ENCODE results near the gene RCBTB2.
"Not testable (repeated sequence)": the region's sequence is repeated elsewhere in the genome, so short reads cannot be mapped to it uniquely, and the experiment has no call there.

RCBTB2 gene

DNA sequence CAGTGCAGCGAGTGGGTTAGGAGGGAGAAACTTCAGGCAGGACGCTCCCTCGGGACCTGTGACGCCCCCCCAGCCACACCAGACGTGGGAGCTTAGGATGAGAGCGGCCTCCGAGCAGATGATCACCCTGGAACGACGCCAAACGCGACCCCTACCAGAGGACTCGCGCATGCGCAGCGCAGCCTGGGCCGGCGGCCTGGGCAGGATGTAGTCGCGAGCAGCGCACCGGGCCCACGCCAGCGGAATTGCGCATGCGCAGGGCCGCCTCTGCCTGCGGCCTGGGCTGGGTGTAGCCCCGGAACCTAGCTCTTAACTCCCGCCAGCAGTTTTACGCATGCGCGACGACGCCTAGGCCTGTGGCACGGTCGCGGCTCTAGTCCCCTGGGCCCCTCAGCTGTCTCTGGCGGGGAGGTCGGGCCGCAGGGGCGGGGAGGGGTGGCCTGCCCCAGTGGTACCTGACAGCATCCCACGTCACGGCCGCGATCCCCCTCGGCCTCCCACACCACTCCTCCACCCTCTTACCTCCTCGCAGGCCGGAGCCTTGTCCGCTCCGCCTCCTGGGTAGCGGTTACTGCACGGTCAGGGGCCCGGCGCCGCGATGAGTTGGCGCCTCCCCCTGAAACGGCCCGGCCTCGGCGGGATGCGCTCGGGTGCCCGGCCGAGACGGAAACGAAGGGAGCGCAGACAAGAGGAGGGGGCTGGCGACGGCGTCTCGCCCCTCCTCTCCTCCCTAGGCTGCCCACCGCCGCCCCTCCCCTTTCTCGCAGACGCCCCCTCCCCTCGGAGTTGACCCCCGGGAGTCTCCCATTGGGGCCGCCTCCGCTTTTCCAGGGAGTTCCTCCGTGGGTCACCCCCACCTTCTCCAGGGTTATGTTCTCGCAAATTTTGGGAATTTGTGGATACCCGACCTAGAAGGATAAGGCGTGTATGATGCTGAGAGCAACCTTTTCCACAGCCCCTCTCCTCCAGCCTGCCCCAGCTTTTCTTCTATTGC lies at the start of gene RCBTB2:
TSS of gene RCBTB2 (minus strand) at position 575 of the 994 bp plus-strand sequence. CDS start 11,141 bp downstream, outside the sequence.
- Histone ChIP-seq H3K4me3 (ENCODE audit: low read length) (peak within 1 kb of the TSS; percentile 91), H3K27me3 (ENCODE audit: control insufficient read depth, insufficient read depth, low read length) (no peaks in the 10 kb centered on the region), H3K36me3 (ENCODE audit: control insufficient read depth, low read depth, low read length) (no peaks in the 10 kb centered on the region), H3K9me3 (ENCODE audit: control insufficient read depth, low read depth, low read length) (no peaks in the 10 kb centered on the region), H3K4me1 (ENCODE audit: control insufficient read depth, low read depth, low read length) (no peaks in the 10 kb centered on the region), H3K27ac (ENCODE audit: low read length) (peak within 1 kb of the TSS; percentile 77), H3K9ac (ENCODE audit: low read length) (peak within 1 kb of the TSS; percentile 87)

GRCh38 chr13:48582084-48582483 lies 49.2 kb upstream of the RCBTB2 start:
- no peak overlapping the region for H3K27ac ChIP-seq (ENCODE audit: low read length)
- no peaks in the 10 kb centered on the region for H3K9me3 ChIP-seq (ENCODE audit: control insufficient read depth, low read depth, low read length)
- no peak overlapping the region for H3K4me3 ChIP-seq (ENCODE audit: low read length)
- H3K4me1 ChIP-seq (ENCODE audit: control insufficient read depth, low read depth, low read length), result peaks cover 5% of the 10 kb centered on the region
- H3K27me3 ChIP-seq (ENCODE audit: control insufficient read depth, insufficient read depth, low read length), result no peaks in the 10 kb centered on the region
- H3K36me3 ChIP-seq (ENCODE audit: control insufficient read depth, low read depth, low read length), result no peaks in the 10 kb centered on the region
- H3K9ac ChIP-seq (ENCODE audit: low read length), result no peak overlapping the region

DNA sequence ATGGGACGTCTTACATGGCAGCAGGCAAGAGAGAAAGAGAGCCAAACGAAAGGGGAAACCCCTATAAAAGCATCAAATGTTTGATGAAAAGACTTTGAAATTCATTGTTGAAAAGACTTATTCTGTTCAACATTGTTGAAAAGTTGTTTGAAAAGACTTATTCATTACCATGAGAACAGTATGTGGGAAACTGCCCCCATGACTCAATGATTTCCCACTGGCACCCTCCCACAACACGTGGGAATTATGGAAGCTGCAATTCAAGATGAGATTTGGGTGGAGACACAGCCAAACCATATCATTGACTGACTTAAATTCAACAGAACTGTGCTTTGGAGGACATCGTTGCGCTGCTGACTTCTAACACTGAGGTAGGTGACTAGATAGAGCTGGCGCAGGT lies 48.0 kb upstream of the RCBTB2 start:
- Histone ChIP-seq H3K4me1 (ENCODE audit: control insufficient read depth, low read depth, low read length) (peaks cover 5% of the 10 kb centered on the region), H3K4me3 (ENCODE audit: low read length) (no peak overlapping the region), H3K9ac (ENCODE audit: low read length) (no peak overlapping the region), H3K27me3 (ENCODE audit: control insufficient read depth, insufficient read depth, low read length) (no peaks in the 10 kb centered on the region), H3K27ac (ENCODE audit: low read length) (no peak overlapping the region), H3K9me3 (ENCODE audit: control insufficient read depth, low read depth, low read length) (no peaks in the 10 kb centered on the region), H3K36me3 (ENCODE audit: control insufficient read depth, low read depth, low read length) (no peaks in the 10 kb centered on the region)

DNA sequence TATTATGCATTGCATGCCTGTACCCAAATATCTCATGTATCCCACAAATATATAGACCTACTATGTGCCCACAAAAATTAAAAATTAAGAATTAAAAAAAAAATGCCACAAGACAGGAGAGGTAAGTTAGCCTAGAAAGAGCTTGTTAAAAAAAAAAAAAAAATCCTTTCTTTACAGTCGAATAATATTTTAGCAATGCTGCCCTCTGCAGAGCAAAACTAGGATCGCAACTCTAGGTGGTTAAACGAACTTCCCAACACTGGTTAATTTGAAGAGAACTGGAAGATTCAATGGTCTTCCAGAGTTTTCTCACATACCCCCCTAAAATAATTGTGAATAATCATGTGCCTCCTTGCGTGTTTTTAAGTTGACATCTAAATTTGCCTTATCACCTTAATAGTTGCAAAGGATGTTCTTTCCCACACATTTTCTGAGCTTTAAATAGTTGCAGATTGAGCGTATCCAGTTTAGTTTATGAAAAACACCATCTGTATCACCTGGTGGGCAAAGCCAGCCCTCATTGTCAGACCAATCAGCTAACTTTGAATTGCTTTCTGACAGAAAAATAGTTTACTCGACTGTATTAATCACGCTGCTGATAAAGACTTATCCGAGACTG lies 47.4 kb upstream of the RCBTB2 start:
- no peak overlapping the region for H3K27ac ChIP-seq (ENCODE audit: low read length)
- H3K36me3 ChIP-seq (ENCODE audit: control insufficient read depth, low read depth, low read length), result no peaks in the 10 kb centered on the region
- H3K9ac ChIP-seq (ENCODE audit: low read length), result no peak overlapping the region
- H3K9me3 ChIP-seq (ENCODE audit: control insufficient read depth, low read depth, low read length), result no peaks in the 10 kb centered on the region
- H3K4me3 ChIP-seq (ENCODE audit: low read length), result no peak overlapping the region
- peaks cover 2% of the 10 kb centered on the region for H3K4me1 ChIP-seq (ENCODE audit: control insufficient read depth, low read depth, low read length)
- no peaks in the 10 kb centered on the region for H3K27me3 ChIP-seq (ENCODE audit: control insufficient read depth, insufficient read depth, low read length)

DNA sequence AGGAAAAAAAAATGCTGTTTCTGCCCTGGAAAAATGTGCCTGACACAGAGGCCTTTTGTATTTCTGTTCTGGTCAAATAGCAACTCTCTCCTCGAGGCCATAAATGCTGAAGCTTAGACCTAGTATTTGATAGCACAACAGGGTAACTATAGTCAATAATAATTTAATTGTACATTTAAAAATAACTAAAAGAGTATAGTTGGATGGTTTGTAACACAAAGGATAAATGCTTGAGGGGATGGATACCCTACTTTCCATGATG lies 47.0 kb upstream of the RCBTB2 start:
- not testable (repeated sequence) for H3K27me3 ChIP-seq (ENCODE audit: control insufficient read depth, insufficient read depth, low read length); H3K4me3 ChIP-seq (ENCODE audit: low read length); H3K4me1 ChIP-seq (ENCODE audit: control insufficient read depth, low read depth, low read length); H3K9me3 ChIP-seq (ENCODE audit: control insufficient read depth, low read depth, low read length); H3K27ac ChIP-seq (ENCODE audit: low read length); H3K9ac ChIP-seq (ENCODE audit: low read length); H3K36me3 ChIP-seq (ENCODE audit: control insufficient read depth, low read depth, low read length)

- no peak overlapping the region for H3K27ac ChIP-seq (ENCODE audit: low read length)
Observed at GRCh38 chr13:48579165-48579918, 46.5 kb upstream of the RCBTB2 start.

GRCh38 chr13:48578516-48579164 lies 45.8 kb upstream of the RCBTB2 start:
- Histone ChIP-seq H3K9ac (ENCODE audit: low read length) (no peak overlapping the region), H3K4me3 (ENCODE audit: low read length) (no peak overlapping the region), H3K27ac (ENCODE audit: low read length) (no peak overlapping the region)

More at GRCh38 chr13:48579165-48579918, 46.5 kb upstream of the RCBTB2 start:
- Histone ChIP-seq H3K9ac (ENCODE audit: low read length) (no peak overlapping the region), H3K4me3 (ENCODE audit: low read length) (no peak overlapping the region), H3K27me3 (ENCODE audit: control insufficient read depth, insufficient read depth, low read length) (no peaks in the 10 kb centered on the region), H3K9me3 (ENCODE audit: control insufficient read depth, low read depth, low read length) (no peaks in the 10 kb centered on the region), H3K36me3 (ENCODE audit: control insufficient read depth, low read depth, low read length) (no peaks in the 10 kb centered on the region), H3K4me1 (ENCODE audit: control insufficient read depth, low read depth, low read length) (no peaks in the 10 kb centered on the region)

DNA sequence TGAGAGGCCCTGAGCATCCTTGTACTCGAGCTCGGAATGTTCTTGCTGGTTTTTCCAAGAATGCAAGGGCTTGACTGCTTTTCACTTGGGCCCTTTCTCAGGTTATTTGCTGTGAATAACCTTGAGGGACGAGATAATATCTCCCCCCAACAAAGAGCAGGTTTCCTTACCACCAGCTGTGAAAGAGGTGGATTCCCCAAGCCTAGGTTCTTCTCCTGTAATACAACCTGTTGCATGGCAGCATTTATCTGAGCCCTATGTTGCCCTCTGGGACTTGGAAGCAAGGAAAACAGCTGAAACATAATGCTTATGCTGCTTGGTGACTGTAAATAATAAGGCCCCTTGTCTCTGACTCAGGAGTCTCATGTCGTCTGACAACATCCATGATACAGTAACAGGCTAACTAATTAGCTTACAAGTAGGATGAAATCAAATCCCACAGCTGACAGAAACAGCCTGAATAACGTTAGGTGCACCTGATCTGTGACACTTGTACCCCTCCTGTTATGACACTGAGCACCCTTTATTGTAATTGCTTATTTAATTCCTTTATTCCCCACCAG lies 43.6 kb upstream of the RCBTB2 start:
- no peaks in the 10 kb centered on the region for H3K27me3 ChIP-seq (ENCODE audit: control insufficient read depth, insufficient read depth, low read length)
- no peak overlapping the region for H3K9ac ChIP-seq (ENCODE audit: low read length)
- no peaks in the 10 kb centered on the region for H3K9me3 ChIP-seq (ENCODE audit: control insufficient read depth, low read depth, low read length)
- H3K4me1 ChIP-seq (ENCODE audit: control insufficient read depth, low read depth, low read length), result no peaks in the 10 kb centered on the region
- no peak overlapping the region for H3K27ac ChIP-seq (ENCODE audit: low read length)
- no peaks in the 10 kb centered on the region for H3K36me3 ChIP-seq (ENCODE audit: control insufficient read depth, low read depth, low read length)
- H3K4me3 ChIP-seq (ENCODE audit: low read length), result no peak overlapping the region

More at GRCh38 chr13:48578516-48579164, 45.8 kb upstream of the RCBTB2 start:
- Histone ChIP-seq H3K4me1 (ENCODE audit: control insufficient read depth, low read depth, low read length) (no peaks in the 10 kb centered on the region), H3K27me3 (ENCODE audit: control insufficient read depth, insufficient read depth, low read length) (no peaks in the 10 kb centered on the region), H3K36me3 (ENCODE audit: control insufficient read depth, low read depth, low read length) (no peaks in the 10 kb centered on the region), H3K9me3 (ENCODE audit: control insufficient read depth, low read depth, low read length) (no peaks in the 10 kb centered on the region)

GRCh38 chr13:48575031-48575430 lies 42.2 kb upstream of the RCBTB2 start:
- Histone ChIP-seq H3K27ac (ENCODE audit: low read length) (no peak overlapping the region), H3K27me3 (ENCODE audit: control insufficient read depth, insufficient read depth, low read length) (no peaks in the 10 kb centered on the region), H3K36me3 (ENCODE audit: control insufficient read depth, low read depth, low read length) (no peaks in the 10 kb centered on the region), H3K4me1 (ENCODE audit: control insufficient read depth, low read depth, low read length) (no peaks in the 10 kb centered on the region), H3K9ac (ENCODE audit: low read length) (no peak overlapping the region), H3K9me3 (ENCODE audit: control insufficient read depth, low read depth, low read length) (no peaks in the 10 kb centered on the region), H3K4me3 (ENCODE audit: low read length) (no peak overlapping the region)

DNA sequence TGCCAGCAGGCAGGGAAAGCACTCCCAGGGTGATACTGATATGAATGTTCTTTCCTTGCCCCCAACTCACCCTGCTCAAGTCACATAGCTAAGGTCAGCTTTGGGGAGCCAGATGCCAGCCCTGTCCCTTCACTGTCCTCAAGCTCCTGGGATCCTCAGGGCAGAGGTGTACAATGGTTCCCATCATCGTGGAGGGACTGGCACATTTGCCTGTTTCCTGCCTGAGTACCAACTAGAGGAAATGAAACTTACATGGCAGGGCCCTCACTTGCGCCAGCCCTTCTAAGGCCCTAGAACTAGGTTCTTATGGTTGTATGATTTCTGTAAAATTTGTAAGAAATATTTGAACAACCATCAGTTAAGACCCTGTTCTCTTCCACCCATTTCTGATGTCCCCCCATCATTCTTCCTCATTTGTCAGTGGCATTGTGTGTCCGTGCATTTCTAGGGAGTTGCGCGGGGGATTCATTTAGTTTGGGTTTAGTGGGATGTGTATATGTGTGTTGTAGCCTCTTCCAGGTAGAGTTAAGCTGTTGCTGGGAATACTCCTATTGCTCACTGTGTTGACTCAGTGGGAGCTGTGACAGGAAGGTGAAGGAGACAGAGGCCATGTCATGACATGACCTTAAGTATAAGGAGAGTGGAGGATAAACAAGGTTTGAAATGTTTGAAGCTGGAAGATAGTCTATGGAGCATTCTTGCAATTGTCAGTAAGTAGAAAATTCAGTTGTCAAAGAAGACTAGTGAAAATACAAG lies 41.3 kb upstream of the RCBTB2 start:
- Histone ChIP-seq H3K4me1 (ENCODE audit: control insufficient read depth, low read depth, low read length) (no peaks in the 10 kb centered on the region), H3K27me3 (ENCODE audit: control insufficient read depth, insufficient read depth, low read length) (no peaks in the 10 kb centered on the region), H3K9me3 (ENCODE audit: control insufficient read depth, low read depth, low read length) (no peaks in the 10 kb centered on the region), H3K36me3 (ENCODE audit: control insufficient read depth, low read depth, low read length) (no peaks in the 10 kb centered on the region), H3K4me3 (ENCODE audit: low read length) (no peak overlapping the region), H3K27ac (ENCODE audit: low read length) (no peak overlapping the region), H3K9ac (ENCODE audit: low read length) (no peak overlapping the region)
